Esophagus squamous epithelium (tissue), 4 donors: ENCODE results near the gene CHI3L1.

ENCODE experiments used
- CTCF ChIP-seq, 6 experiments: fragments of 450-650 bp in 4 of 6; fragments of 200-600 bp in 2 of 6; sonication (generic) in 2 of 6; IDR thresholded peaks; one replicate each; pipeline ENCODE4 v1.5.1; 2016 to 2019; ENCODE audit warnings: antibody characterized with exemption in 6 of 6, mild to moderate bottlenecking in 4 of 6, moderate library complexity in 4 of 6
- POLR2A ChIP-seq, 4 donors: fragments of 450-650 bp; IDR thresholded peaks; one replicate each; pipeline ENCODE4 v1.6.1; 2017; ENCODE audit warnings: antibody characterized with exemption in 4 of 4, mild to moderate bottlenecking in 4 of 4, moderate library complexity in 3 of 4

GRCh38 chr1:203147376-203147775 is 39.1 kb downstream of the CHI3L1 start:
- TF ChIP-seq POLR2A (IDR thresholded peaks at IDR 0.05) (no peak), CTCF (IDR thresholded peaks at IDR 0.05) (no peak)
